ENCODE results near the gene FAM199X. TPM values are rescaled to one million over a fixed set of nuclear protein-coding genes. Genes with fewer than 3 reads are reported as not detected.

Gene FAM199X
- total RNA-seq, 1 experiment from 2014 or later: 26.0 TPM

DNA sequence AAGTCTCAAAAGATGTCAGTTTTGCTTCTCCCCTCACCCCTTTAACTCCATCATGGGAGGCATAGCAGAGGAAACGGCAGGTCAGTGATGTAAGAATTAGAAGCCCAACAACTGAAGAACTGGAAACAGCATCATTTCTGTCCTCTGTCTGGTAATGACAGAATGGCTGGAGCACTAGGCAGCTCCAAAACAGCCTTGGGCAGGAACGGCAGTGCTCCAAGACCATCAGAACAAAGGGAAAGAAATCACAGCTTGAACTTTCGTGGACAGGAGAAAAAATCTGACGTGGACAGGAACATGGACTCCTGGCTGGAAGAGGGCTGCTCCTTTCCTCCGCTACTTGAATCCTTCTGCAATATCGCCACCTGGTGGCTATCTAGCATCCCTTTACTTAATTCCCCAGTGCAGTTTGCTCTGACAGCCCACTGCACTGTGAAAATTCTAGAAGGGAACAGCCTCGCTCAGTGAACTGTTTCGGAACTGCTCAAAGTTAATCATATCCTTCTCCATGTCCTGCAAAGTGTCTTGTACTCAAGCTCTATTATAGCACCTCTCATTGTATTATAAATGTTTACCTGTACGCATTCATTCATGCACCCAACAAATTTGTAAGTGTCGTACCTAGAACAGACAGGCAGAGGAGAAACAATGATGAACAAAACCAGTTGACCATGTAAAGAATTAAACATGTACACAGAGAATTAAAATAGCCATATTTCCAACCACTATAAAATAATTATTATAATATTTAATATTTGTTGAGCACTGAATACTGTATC lies 29.8 kb upstream of the FAM199X start:
- TF ChIP-seq EZH2 (IDR thresholded peaks at IDR 0.05; ENCODE audit: low read length, unreplicated experiment): no peak
- TF ChIP-seq, protein P1, sequence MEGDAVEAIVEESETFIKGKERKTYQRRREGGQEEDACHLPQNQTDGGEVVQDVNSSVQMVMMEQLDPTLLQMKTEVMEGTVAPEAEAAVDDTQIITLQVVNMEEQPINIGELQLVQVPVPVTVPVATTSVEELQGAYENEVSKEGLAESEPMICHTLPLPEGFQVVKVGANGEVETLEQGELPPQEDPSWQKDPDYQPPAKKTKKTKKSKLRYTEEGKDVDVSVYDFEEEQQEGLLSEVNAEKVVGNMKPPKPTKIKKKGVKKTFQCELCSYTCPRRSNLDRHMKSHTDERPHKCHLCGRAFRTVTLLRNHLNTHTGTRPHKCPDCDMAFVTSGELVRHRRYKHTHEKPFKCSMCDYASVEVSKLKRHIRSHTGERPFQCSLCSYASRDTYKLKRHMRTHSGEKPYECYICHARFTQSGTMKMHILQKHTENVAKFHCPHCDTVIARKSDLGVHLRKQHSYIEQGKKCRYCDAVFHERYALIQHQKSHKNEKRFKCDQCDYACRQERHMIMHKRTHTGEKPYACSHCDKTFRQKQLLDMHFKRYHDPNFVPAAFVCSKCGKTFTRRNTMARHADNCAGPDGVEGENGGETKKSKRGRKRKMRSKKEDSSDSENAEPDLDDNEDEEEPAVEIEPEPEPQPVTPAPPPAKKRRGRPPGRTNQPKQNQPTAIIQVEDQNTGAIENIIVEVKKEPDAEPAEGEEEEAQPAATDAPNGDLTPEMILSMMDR (conservative IDR thresholded peaks at IDR 0.05; ENCODE audit: low read depth, low read length): peak; percentile 76
- H4K20me1 ChIP-seq (ENCODE audit: low read length): no peaks in the 10 kb centered on the region
- H3K79me2 ChIP-seq (ENCODE audit: low read length): no peaks in the 10 kb centered on the region
- peak overlapping the region; percentile 96 for H2AFZ ChIP-seq (ENCODE audit: low read length)
- H3K27ac ChIP-seq (ENCODE audit: low read length): no peak overlapping the region
- H3K9ac ChIP-seq (ENCODE audit: low read length): peak overlapping the region; percentile 48
- ATAC-seq (peak; percentile 99), DNase-seq (peak; percentile 79)
- H3K4me1 ChIP-seq (ENCODE audit: insufficient read depth, low read length): no peaks in the 10 kb centered on the region
- peak overlapping the region; percentile 85 for H3K4me2 ChIP-seq (ENCODE audit: low read length)
- H3K4me3 ChIP-seq (ENCODE audit: low read length): peak overlapping the region; percentile 63
- H3K27me3 ChIP-seq (ENCODE audit: low read length): no peaks in the 10 kb centered on the region
- ChIA-PET POLR2A (ENCODE audit: unreplicated experiment) (interaction anchor here (0.7 kb wide), 1 partner anchor 218 kb away, joined by 5 read pairs; no protein-coding TSS in a partner anchor), CTCF (interaction anchor here (0.5 kb wide), 1 partner anchor 142 kb away, joined by 3 read pairs; no protein-coding TSS in a partner anchor)
- H3K9me2 ChIP-seq (replicated peaks; ENCODE audit: low read length): no peaks in the 10 kb centered on the region
- no TSS peak for BruUV-seq (replicated peaks)
- H3K9me3 ChIP-seq (ENCODE audit: low read length): no peaks in the 10 kb centered on the region
- intact Hi-C loops (cut with micrococcal nuclease): loop anchor here (1.0 kb wide), 2 partner anchors 38 to 291 kb away; no protein-coding TSS in a partner anchor
- no peaks in the 10 kb centered on the region for H3K36me3 ChIP-seq (ENCODE audit: low read depth, low read length)
- H3F3A ChIP-seq (ENCODE audit: low read length, unreplicated experiment): no peaks in the 10 kb centered on the region

DNA sequence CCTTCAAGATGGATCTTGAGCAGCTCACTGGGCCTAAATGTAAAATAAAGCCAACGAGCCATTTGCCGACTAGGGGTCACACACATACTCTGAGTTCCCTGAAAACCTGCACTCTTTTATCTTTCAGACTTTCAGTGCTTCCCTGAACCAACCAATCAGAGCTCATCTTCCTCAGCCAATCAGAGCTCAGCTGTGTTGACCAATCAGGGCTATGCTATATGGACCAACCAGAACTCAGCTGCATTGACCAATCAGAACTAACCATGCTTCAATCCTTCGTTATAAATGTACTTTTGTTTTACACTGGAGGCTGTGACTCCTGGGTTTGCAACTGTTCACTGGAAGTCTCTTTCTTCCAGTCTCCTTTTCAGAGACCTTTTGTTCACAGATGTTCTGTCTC lies 28.8 kb upstream of the FAM199X start:
- peak; percentile 42 for DNase-seq
- Histone ChIP-seq H3K4me1 (ENCODE audit: insufficient read depth, low read length) (no peaks in the 10 kb centered on the region), H3K4me3 (ENCODE audit: low read length) (no peak overlapping the region), H2AFZ (ENCODE audit: low read length) (no peak overlapping the region), H3K9me2 (replicated peaks; ENCODE audit: low read length) (no peaks in the 10 kb centered on the region), H4K20me1 (ENCODE audit: low read length) (no peaks in the 10 kb centered on the region), H3K79me2 (ENCODE audit: low read length) (no peaks in the 10 kb centered on the region), H3K4me2 (ENCODE audit: low read length) (no peak overlapping the region), H3K9me3 (ENCODE audit: low read length) (no peaks in the 10 kb centered on the region), H3K9ac (ENCODE audit: low read length) (no peak overlapping the region), H3K27ac (ENCODE audit: low read length) (no peak overlapping the region), H3K27me3 (ENCODE audit: low read length) (no peaks in the 10 kb centered on the region), H3K36me3 (ENCODE audit: low read depth, low read length) (no peaks in the 10 kb centered on the region), H3F3A (ENCODE audit: low read length, unreplicated experiment) (no peaks in the 10 kb centered on the region)
- no TSS peak for BruUV-seq (replicated peaks)
- ChIA-PET POLR2A (ENCODE audit: unreplicated experiment) (interaction anchor here (0.6 kb wide), 1 partner anchor 20 kb away, joined by 3 read pairs; the partner anchor contains the start of gene SLC25A53), CTCF (no interaction called here)
- intact Hi-C loops (cut with micrococcal nuclease): no loop called here
- no peak for TF ChIP-seq EZH2phosphoT487 (IDR thresholded peaks at IDR 0.05; ENCODE audit: borderline replicate concordance, low read length)
- TF ChIP-seq, protein P1 (conservative IDR thresholded peaks at IDR 0.05; ENCODE audit: low read depth, low read length): no peak
- no peak for TF ChIP-seq EZH2 (IDR thresholded peaks at IDR 0.05; ENCODE audit: low read length, unreplicated experiment)
- ATAC-seq: no peak; the same call in 1 of the 2 replicates

All from PC-3 (cell line).